GM18499 (cell line): ENCODE results near the gene COL20A1.

Experiments used
- ATAC-seq: cut with Tn5 transposase; IDR thresholded peaks from one replicate; pipeline ENCODE4 v1.9.1; 2021; ENCODE audit warnings: moderate number of reproducible peaks; ENCODE audit not compliant: insufficient read depth, unreplicated experiment

COL20A1 gene

DNA sequence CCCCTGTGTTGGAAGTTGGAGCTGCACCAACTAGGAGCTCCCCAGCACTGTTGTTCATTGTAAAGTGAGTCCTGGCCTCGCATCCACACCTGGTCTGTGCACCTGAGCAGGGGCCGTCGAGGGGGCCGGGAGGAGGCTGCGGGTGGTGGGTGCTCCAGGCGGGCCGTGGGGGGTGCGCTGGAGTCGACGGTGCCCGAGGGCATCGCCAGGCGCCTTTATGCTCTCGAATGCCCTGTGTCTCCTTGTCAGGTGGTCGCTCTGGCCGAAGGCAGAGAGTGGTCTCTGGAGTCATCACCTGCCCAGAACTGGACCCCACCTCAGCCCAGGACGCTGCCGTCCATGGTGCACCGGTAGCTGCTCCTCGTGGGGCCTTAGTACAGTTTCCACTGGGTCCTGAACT, 16.0 kb upstream of the COL20A1 start:
- ATAC-seq: no peak

DNA sequence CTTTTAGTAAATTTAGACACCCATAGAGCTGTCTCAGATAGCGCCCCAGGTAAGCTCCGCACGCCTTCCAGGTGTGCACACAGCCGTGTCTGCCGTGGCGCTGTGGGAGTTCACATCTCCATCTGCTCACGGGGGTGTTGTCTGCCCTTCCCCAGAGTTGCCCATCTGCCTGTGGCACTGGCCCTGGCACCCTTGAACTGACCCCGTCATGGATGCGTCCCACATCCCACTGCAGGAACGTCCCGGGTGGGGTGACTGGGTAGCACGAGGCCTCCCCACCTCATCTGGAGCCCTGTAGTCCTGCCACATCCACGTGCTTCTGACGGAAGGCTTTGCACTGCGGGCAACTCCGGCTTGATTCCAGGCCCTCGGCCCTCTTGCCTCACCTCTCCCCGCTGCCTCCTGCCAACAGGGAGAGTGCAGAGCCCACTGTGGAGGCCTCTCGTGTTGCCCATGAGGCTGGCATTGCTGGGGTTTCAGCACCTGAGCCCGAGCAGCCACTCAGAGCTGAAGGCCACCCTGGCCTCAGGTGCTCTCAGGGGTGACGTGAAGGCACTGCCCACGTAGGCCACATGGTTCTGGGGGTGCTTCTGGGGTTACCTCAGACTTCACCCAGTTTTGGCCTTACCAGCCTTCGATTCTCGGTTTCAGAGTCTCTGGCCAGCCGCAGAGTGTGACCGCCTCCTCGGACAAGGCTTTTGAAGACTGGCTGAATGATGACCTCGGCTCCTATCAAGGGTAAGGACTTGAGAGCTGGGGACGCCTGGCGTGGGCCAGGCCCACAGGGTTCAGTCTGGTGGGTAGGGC, 15.3 kb upstream of the COL20A1 start:
- no peak for ATAC-seq

GRCh38 chr20:63278661-63279060, 14.3 kb upstream of the COL20A1 start:
- no peak for ATAC-seq

- ATAC-seq: no peak
Measured at GRCh38 chr20:63279931-63280330, 13.1 kb upstream of the COL20A1 start.

GRCh38 chr20:63280371-63280770, 12.6 kb upstream of the COL20A1 start:
- ATAC-seq: no peak

DNA sequence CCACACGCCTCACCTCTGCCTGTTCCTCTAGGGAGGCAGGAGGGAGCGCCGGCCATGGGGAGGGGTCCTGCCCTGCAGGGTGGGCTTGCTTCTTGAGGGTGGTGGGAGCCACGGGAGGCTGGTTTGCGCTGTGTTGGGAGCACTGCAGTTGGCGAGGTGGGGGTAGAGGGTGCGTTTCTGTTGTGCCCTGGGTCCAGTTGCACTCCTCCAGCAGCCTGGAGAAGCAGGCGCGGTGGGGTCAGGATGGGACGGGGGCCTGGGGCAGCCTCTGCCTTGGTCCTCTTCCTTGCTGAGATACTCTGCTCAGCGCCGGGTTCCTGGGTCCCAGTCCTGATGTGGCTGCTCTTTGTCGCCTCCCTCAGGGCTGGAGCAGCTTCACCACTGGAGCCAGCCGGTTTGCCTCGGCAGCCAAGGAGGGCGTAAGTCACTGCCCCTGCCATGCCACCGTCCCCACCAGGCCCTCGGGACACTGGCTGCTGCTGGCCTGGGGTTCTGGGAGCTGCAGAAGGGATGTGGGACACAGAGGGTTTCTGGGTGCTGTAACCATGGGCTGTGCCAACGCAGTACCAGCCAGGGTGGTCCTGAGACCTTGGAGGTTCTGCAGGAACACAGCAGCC, 11.9 kb upstream of the COL20A1 start:
- ATAC-seq: no peak

DNA sequence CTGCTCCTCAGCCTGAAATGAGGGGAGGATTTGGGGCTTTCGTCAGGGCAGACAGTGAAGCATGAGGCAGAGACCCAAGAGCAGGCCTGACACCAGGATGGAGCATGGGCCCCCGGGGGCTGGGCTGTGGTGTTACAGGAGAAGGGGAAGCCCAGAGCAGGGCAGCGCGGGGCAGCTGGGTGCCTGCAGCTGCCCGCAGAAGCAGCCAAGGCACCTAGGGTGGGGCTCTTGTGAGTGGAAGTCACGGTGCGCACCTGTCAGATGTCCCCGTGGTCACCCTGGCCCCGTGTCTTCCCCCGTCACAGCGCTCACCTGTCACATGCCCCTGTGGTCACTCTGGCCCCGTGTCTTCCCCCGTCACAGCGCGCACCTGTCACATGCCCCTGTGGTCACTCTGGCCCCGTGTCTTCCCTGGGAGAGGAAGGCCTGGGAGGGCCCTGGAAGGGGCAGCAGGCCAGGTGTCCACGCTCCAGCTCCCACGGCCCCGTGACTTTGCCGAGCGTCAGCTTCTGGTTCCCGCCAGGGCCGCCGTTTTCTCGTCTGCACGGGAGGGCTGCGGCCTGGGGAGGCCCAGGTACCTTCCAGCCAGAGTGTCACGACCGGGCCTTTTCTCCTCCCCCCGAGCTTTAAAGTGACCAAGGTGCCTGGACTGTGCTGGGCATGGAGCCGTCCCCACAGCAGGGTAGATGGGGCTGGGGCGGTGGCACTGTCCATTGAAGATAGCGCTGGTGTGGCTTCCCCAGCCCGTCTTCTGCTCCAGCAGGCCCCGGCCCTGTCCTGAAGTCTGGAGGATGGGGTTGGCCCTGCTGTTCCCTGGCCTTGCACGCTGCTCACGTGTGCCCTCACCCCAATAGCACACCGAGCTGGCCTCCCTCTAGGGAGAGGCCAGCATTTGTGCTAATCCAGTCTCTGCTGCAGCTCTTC, 11.0 kb upstream of the COL20A1 start:
- no peak for ATAC-seq

GRCh38 chr20:63282946-63283345, 10.0 kb upstream of the COL20A1 start:
- no peak for ATAC-seq

- no peak for ATAC-seq
Measured at GRCh38 chr20:63283397-63284082, 9.4 kb upstream of the COL20A1 start.

DNA sequence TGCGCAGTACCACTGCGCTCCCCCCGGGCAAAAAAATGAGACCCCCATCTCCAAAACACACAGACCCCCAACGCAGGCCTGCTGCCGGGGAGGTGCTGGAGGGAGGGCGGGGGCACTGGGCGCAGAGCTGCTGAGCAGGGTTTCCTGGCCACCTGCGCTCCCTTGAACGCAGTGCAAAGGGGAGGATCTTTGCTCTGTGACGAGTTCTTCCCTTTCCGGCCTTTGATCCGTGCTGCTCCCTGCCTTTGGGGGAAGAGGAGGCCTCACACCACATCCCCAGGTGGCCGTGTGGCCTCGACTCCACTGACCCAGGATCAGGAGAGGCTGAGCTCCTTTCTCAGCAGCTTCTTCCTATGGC, 8.9 kb upstream of the COL20A1 start:
- no peak for ATAC-seq

DNA sequence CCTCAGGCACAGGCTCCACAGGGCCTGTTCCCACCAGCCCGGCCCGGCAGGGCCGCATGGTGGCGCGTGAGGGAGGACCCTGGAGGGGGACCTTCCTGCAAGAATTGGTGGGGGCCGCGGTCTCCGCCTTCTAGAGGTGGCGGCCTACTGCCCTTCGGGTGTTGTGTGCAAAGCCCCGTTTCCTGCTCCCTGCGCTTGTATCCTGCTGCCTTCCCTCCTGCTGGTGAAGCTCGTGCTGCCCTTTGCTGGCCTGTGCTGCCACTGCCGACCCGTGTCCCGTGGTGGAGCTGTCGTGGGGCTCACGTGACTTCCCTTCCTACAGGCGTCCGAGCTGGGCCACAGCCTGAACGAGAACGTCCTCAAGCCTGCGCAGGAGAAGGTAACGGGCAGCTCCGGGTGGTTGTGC, 8.4 kb upstream of the COL20A1 start:
- no peak for ATAC-seq

- no peak for ATAC-seq
Measured at GRCh38 chr20:63284981-63285524, 7.9 kb upstream of the COL20A1 start.

- ATAC-seq: no peak
Measured at GRCh38 chr20:63285636-63286615, 7.1 kb upstream of the COL20A1 start.

GRCh38 chr20:63286781-63287696, 5.9 kb upstream of the COL20A1 start:
- no peak for ATAC-seq

DNA sequence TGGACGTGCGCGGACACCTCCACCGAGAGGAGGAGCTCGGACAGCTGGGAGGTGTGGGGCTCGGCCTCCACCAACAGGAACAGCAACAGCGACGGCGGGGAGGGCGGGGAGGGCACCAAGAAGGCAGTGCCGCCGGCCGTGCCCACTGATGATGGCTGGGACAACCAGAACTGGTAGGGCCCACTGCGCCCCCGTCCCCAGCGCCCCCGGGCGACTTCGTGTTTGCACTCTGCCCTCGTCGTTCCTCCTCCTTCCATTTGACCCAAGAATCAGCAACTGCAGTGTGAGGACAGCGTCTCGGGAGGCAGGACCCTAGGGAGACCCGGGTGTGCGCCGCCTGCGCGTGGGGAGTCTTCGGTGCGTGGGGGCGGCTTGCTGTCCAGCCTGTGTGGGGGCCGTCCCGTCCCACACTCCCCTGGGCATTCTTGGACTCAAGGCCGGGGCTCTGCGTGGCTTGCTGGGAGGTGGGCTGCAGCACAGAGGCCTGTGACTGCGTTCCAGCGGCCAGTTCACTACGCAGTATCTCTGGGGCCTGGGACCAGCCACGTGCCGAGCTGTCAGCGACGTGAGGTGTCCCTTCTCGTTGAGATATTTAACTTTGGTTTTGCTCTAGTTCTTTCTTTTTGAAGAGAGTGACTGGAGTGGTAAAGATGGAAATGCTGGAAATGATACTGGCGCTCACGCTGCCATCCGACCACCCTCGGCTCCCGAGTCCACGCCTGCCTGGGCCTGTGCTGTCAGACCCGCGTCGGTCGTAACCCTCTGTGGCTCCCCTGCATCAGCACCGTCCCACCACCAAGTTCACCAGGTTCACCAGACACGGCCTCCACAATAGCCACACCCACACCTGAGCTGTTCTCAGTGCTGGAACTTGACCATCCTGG, 5.0 kb upstream of the COL20A1 start:
- ATAC-seq: no peak

GRCh38 chr20:63288581-63289251, 4.3 kb upstream of the COL20A1 start:
- ATAC-seq: no peak
